Measurements from ENCODE around the gene PIGU.
"Not testable (repeated sequence)": the region's sequence is repeated elsewhere in the genome, so short reads cannot be mapped to it uniquely, and the experiment has no call there.

The PIGU gene

DNA sequence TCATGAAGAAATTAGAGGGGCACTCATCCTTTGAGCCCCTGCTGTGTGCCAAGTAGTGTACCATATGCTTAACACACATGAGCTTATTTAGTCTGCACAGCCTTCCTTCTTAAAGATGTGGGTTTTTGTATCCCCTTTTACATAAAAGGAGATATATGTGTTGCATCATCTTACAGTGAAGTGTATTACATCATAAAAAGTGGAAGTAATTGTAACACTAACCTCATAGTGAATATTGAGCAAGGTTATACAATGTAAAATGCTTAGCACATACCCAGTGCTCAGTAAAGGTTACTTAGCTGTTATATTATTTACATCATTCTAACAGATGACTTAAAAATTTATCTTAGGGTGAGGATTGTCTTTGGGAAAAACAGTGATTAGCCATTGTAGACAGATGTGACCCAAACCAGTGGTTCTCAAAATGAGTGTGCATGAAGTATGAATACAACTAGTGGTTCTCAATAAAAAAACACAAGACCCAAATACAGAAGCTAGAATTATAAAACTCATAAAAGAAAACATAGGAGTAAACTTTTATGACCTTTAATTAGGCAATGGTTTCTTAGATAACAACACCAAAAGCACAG, 3.8 kb upstream of the PIGU start:
- DNase-seq (ENCODE audit: low spot score) = no peak
- in situ Hi-C loops (cut with MboI; ENCODE audit: low pct_unique_long_range_greater_than_20kb, low sequenced_read_pairs, unreplicated experiment) = no loop called here
- TF ChIP-seq CTCF (IDR thresholded peaks at IDR 0.05; ENCODE audit: extremely low read depth, insufficient read depth, missing control alignments) = no peak

DNA sequence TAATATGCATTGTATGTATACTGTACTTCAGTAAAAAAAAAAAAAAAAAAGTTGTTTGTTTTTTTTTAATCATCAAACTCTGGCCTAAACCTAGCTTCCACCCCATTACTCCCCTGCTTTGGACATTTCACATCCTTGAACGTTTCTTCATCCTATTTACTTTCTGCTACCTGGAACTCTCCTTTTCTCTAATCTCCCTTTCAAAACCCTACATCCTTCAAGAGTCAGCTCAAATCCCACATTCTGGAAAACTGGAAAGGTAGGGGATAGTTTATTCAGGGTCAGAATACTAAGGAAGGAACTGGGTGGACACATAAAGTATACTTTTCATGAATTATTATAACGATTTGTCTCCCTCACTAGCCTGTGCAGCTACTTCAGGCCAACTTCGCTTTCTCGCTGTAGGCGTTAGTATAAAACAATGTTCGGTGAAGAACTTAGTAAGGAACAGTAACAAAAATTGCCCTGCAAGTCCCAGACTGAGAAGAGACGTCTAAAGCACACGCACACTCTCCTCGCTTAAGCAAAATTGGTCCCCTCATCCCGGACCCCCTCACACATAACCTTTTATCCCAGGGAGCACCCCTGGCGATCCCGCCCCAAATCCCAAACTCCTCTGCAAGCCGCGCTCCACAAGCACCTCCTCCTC, 775 bp downstream of the PIGU start:
- in situ Hi-C loops (cut with MboI; ENCODE audit: low pct_unique_long_range_greater_than_20kb, low sequenced_read_pairs, unreplicated experiment) = no loop called here
- DNase-seq (ENCODE audit: low spot score) = peak; percentile 31

DNA sequence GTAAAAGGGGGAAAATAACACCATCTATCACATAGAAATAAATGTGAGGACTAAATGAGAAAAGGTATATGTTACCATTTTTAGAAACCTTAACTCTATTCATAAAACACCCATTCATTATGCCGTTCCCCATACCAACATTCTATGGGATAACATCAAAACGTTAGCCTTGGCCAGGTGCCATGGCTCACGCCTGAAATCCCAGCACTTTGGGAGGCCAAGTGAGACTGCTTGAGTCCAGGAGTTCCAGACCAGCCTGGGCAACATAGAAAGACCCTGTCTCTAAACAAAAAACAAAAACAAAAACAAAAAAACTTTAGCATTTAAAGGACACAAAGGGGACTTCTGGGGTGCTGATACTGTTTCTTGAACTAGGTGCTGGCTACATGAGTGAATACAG, 1.3 kb downstream of the PIGU start:
- in situ Hi-C loops (cut with MboI; ENCODE audit: low pct_unique_long_range_greater_than_20kb, low sequenced_read_pairs, unreplicated experiment) = no loop called here
- TF ChIP-seq CTCF (IDR thresholded peaks at IDR 0.05; ENCODE audit: extremely low read depth, insufficient read depth, missing control alignments) = no peak
- DNase-seq (ENCODE audit: low spot score) = no peak

More for the DNA sequence above, 775 bp downstream of the PIGU start:
- TF ChIP-seq CTCF (IDR thresholded peaks at IDR 0.05; ENCODE audit: extremely low read depth, insufficient read depth, missing control alignments) = no peak

- TF ChIP-seq CTCF (IDR thresholded peaks at IDR 0.05; ENCODE audit: extremely low read depth, insufficient read depth, missing control alignments) = no peak
- in situ Hi-C loops (cut with MboI; ENCODE audit: low pct_unique_long_range_greater_than_20kb, low sequenced_read_pairs, unreplicated experiment) = no loop called here
- DNase-seq (ENCODE audit: low spot score) = no peak
Observed at GRCh38 chr20:34673412-34673811, 3.5 kb downstream of the PIGU start.

DNA sequence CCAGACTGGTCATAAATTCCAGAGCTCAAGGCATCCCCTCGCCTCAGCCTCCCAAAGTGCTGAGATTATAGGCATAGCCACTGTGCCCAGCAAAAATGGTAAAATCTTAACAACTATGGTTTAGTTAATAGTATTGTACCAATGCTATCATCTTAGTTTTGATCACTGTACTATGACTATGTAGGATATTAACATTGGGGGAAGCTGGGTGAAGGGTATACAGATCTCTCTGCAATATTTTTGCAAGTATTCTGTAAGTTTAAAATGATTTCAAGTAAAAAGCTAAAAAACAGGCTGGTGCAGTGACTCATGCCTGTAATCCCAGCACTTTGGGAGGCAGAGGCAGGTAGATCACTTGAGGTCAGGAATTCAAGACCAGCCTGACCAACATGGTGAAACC, 7.8 kb downstream of the PIGU start:
- in situ Hi-C loops (cut with MboI; ENCODE audit: low pct_unique_long_range_greater_than_20kb, low sequenced_read_pairs, unreplicated experiment) = no loop called here
- no peak for TF ChIP-seq CTCF (IDR thresholded peaks at IDR 0.05; ENCODE audit: extremely low read depth, insufficient read depth, missing control alignments)
- no peak for DNase-seq (ENCODE audit: low spot score)

DNA sequence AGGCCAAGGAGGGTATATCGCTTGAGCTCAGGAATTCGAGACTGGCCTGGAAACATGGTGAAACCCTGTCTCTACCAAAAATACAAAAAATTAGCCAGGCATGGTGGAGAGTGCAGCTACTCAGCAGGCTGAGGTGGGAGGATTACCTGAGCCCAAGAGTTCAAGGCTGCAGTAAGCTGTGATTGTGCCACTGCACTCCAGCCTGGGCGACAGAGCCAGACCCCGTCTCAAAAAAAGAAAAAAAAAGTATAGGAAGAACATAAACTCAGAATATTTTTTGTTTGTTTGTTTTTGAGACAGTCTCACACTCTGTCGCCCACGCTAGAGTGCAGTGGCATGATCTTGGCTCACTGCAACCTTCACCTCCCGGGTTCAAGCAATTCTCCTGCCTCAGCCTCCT, 12.1 kb downstream of the PIGU start:
- in situ Hi-C loops (cut with MboI; ENCODE audit: low pct_unique_long_range_greater_than_20kb, low sequenced_read_pairs, unreplicated experiment); DNase-seq (ENCODE audit: low spot score): not testable (repeated sequence)

DNA sequence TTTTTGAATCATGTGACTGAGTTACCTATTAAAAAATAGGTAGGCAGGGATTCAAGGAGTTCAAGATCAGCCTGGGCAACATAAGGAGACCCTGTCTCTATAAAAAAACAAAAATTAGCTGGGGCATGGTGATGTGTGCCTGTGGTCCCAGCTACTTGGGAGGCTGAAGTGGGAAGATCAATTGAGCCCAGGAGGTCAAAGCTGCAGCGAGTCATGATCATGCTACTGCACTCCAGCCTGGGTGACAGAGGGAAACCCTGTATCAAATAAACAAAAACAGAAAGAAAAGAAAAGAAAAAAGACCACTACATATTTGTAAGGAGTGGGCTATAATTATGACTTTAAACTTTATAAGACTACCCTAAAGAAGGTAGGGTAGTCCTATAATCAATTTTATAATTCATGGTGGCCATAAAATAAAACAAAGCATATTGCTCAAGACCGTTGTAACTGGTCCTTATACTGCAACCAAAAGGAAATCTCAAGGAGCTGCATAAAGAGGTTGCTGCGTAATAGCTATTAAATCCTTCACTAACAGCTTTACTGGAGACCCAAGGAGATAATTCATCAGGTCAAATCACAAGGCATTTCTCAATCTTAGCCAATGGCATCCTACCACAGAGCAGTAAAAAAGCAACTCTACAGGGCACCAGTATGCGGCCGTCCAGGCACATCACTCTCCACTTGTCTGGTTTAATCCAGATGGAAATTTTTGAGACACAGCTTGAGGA, 13.5 kb downstream of the PIGU start:
- no peak for DNase-seq (ENCODE audit: low spot score)
- in situ Hi-C loops (cut with MboI; ENCODE audit: low pct_unique_long_range_greater_than_20kb, low sequenced_read_pairs, unreplicated experiment) = no loop called here
- no peak for TF ChIP-seq CTCF (IDR thresholded peaks at IDR 0.05; ENCODE audit: extremely low read depth, insufficient read depth, missing control alignments)

DNA sequence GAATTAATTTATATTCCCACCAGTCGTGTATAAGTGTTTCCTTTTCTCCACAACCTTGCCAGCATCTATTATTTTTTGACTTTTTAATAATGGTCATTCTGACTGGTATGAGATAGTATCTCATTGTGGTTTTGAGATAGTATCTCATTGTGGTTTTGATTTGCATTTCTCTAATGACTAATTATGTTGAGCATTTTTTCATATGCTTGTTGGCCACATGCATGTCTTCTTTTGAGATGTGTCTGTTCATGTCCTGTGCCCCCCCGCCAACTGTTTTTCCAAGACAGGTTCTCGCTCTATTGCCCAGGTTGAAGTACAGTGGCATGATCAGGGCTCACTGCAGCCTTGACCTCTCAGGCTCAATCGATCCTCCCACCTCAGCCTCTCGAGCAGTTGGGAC, 15.1 kb downstream of the PIGU start:
- DNase-seq (ENCODE audit: low spot score); in situ Hi-C loops (cut with MboI; ENCODE audit: low pct_unique_long_range_greater_than_20kb, low sequenced_read_pairs, unreplicated experiment): not testable (repeated sequence)

DNA sequence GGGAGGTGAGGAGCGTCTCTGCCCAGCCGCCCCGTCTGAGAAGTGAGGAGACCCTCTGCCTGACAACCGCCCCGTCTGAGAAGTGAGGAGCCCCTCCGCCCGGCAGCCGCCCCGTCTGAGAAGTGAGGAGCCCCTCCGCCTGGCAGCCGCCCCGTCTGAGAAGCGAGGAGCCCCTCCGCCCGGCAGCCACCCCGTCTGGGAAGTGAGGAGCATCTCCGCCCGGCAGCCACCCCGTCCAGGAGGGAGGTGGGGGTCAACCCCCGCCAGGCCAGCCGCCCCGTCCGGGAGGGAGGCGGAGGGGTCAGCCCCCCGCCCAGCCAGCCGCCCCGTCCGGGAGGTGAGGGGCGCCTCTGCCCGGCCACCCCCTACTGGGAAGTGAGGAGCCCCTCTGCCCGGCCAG, 18.2 kb downstream of the PIGU start:
- in situ Hi-C loops (cut with MboI; ENCODE audit: low pct_unique_long_range_greater_than_20kb, low sequenced_read_pairs, unreplicated experiment) = not testable (repeated sequence)

More for the DNA sequence above, 18.2 kb downstream of the PIGU start:
- not testable (repeated sequence) for DNase-seq (ENCODE audit: low spot score)
